Measurements from ENCODE around the gene GP5. TPM values are rescaled to one million over a fixed set of nuclear protein-coding genes. Genes with fewer than 3 reads are reported as not detected.
A peak's percentile ranks its signal among the peaks of the same experiment; 100 is the strongest.

The GP5 gene
- total RNA-seq, 2 donors from 2014 or later, result 0.06 to 0.21 TPM

- DNase-seq (no peak), ATAC-seq (no peak)
- intact Hi-C loops (cut with DNase I), result no loop called here
Measured at GRCh38 chr3:194381460-194381875, 17.6 kb downstream of the GP5 start.

DNA sequence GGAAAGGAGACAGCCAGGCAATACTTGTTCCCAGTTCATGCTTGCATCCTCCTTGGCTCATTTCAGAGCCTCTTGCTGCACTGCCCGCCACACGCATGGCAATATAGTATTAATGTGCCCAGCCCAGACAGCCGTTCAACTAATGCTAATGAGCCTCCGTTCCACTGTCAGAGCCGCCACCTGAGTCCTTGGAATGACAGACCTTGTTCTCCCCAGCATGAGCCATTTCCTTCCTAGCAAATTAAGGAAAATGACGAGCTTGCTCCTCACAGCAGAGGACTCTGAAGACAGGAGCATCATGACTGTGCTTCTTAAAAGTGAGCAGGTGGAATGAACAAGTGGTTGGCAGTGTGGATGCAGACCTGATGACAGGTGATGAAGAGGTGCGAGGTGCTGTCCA is 18.7 kb downstream of the GP5 start:
- intact Hi-C loops (cut with DNase I), result no loop called here
- ATAC-seq (no peak), DNase-seq (no peak)

DNA sequence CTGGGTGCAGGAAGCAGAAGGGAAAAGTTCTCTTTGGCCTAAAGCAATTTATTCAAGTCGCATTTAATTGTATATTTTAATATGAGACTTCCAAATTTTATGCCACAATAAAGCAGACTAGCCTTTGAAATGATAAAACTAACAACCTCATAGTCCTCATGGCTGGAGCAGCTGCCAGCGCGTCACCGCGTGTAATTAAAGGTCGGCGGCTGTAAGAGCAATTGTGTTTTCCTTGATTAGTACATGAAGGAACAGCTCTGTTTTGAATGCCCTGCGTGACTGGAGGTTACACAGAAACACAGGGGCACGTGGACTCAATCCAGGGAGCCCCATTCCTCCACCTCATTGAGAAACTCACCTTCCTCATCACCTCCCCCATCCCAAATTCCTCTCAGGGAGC is 19.4 kb downstream of the GP5 start:
- intact Hi-C loops (cut with DNase I), result no loop called here
- DNase-seq (no peak), ATAC-seq (no peak)

DNA sequence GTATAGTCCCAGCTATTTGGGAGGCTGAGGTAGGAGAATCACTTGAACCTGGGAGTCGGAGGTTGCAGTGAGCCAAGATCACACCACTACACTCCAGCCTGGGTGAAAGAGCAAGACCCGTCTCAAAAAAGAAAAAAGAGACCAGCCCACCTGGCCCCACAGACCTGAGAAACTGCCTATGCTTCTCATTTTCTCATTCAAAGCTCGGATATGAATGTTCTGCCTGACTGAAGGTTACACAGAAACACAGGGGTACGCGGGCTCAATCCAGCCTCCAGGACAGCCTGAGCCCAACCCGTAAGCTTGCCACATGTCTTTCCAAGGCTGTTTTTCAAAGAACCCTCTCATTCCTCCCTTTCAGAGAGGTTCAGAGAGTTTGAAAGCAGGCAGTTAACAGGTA is 19.8 kb downstream of the GP5 start:
- DNase-seq (no peak), ATAC-seq (no peak)
- intact Hi-C loops (cut with DNase I), result no loop called here

GRCh38 chr3:194377708-194378107 is 21.4 kb downstream of the GP5 start:
- ATAC-seq (no peak), DNase-seq (no peak)

GRCh38 chr3:194376241-194376560 is 22.9 kb downstream of the GP5 start:
- intact Hi-C loops (cut with DNase I), result no loop called here
- DNase-seq, result no peak
- no peak for ATAC-seq

More at GRCh38 chr3:194377708-194378107, 21.4 kb downstream of the GP5 start:
- intact Hi-C loops (cut with DNase I), result no loop called here

DNA sequence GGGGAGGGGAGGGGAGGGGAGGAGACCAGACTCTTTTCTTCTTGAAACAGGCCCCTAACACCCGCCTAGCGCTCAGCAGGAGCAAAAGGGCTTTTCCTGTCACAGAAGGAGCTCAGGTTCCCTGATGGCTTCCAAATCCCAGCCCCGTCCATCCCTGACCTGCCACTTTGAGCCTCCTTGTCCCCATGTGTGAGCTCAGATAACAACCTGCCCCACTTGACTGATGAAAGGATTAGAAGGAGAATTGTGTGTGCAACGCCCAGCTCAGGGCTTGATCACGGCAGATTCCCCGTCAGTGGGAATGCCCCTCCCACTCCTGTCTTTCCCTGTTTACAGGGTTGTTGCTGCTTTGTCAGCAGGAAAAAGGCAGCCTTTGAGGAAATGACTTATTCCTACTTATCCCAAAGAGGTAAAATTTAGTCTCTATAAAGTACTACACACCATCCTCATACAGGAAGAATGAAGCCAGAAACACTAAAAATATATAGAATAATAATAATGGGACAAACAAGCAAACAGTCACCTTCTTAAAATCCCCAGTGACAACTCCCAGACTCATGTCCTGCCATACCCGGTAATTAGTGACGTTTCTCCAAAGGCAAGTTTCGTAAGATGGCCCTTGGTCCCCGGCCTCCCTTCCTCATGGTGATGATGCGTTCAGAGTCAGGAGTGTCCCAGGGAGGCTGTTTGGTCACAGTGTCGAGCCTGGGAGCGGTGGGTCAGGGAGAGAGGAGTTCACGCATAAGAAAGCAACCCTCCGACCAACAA is 23.4 kb downstream of the GP5 start:
- intact Hi-C loops (cut with DNase I), result no loop called here
- DNase-seq (peak; percentile 3), ATAC-seq (no peak)

GRCh38 chr3:194374935-194375334 is 24.1 kb downstream of the GP5 start:
- DNase-seq (peak; percentile 16), ATAC-seq (no peak)
- intact Hi-C loops (cut with DNase I), result no loop called here

GRCh38 chr3:194373899-194374298 is 25.2 kb downstream of the GP5 start:
- DNase-seq, result peak; percentile 8
- intact Hi-C loops (cut with DNase I), result no loop called here
- ATAC-seq, result no peak

- intact Hi-C loops (cut with DNase I), result no loop called here
- no peak for DNase-seq
- ATAC-seq, result no peak
Measured at GRCh38 chr3:194373028-194373427, 26.0 kb downstream of the GP5 start.

GRCh38 chr3:194370753-194371152 is 28.3 kb downstream of the GP5 start:
- ATAC-seq (no peak), DNase-seq (peak; percentile 2)
- intact Hi-C loops (cut with DNase I), result no loop called here

DNA sequence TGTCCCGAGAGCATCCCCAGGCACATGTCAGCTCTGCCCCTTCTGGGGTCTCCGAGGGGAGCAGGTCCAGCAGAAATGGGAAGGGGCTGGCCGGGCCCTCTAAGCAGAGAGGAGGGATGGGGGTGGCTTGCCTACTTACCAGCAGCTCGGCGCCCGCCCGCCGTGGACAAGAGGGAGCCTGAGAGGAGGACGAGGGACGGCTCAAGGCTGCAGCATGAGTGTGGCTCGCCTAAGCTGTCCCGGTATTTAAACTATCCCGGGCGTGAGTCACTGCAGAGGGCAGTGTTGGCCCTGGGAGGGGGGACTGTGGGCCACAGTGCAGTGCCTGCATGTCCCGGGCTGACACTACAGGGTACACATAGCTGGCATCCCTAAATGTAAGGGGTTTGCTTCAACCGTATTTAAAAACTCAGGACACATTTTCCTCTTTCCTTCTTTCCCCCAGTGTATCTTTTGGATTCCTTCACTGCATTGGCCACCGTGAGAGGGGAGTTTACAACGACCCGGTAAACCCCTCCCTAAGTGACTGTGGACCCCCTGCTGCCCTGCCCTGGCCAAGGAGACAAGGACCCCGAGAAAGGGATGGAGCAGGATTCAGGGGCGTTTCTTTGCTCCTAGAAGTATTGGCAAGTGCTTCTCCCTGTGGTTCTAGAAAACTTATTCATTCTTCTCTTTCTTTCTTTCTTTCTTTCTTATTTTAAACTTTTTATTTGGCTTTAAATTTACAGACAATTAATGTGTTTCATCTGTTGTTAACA is 29.4 kb downstream of the GP5 start, which contains the start of gene LRRC15:
Gene LRRC15, minus strand, starts transcription at position 222 of the 758 bp plus-strand sequence. CDS start 8,700 bp downstream, outside the sequence.
- ATAC-seq, result peak; percentile 60 to 86
- intact Hi-C loops (cut with DNase I), result no loop called here
- peak; percentile 28 for DNase-seq

- no peak for ATAC-seq
- DNase-seq, result no peak
- intact Hi-C loops (cut with DNase I), result no loop called here
Measured at GRCh38 chr3:194368918-194369317, 30.1 kb downstream of the GP5 start.

- DNase-seq (no peak), ATAC-seq (peak; percentile 31 to 59)
- intact Hi-C loops (cut with DNase I), result no loop called here
Measured at GRCh38 chr3:194367992-194368841, 30.8 kb downstream of the GP5 start.

DNA sequence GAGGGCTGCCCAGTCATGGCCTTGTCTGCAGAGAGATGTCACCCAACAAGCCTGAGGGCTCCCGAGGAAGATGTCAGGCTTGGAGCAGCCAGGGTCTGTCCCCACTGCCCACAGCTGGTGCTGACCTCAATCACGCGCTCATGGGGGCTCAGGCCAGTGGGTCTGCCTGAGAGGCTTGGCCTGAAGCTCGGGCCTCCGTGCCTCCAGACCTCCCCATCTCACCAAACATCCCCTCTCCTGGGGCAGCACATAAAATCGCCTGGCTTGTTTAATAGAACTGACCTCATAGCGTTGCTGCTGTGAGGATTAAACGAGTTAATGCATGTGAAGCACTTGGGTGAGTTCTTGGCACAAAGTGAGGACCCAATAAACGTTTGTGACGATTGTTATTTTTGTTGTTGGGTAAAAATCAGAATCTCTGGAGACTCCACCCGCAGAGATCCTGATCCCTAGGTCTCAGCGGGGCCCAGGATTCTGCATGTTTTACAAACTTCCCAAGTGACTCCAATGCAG is 33.0 kb downstream of the GP5 start:
- DNase-seq (no peak), ATAC-seq (no peak)
- intact Hi-C loops (cut with DNase I), result no loop called here

GRCh38 chr3:194365526-194365925 is 33.5 kb downstream of the GP5 start:
- ATAC-seq (no peak), DNase-seq (no peak)
- intact Hi-C loops (cut with DNase I), result no loop called here

DNA sequence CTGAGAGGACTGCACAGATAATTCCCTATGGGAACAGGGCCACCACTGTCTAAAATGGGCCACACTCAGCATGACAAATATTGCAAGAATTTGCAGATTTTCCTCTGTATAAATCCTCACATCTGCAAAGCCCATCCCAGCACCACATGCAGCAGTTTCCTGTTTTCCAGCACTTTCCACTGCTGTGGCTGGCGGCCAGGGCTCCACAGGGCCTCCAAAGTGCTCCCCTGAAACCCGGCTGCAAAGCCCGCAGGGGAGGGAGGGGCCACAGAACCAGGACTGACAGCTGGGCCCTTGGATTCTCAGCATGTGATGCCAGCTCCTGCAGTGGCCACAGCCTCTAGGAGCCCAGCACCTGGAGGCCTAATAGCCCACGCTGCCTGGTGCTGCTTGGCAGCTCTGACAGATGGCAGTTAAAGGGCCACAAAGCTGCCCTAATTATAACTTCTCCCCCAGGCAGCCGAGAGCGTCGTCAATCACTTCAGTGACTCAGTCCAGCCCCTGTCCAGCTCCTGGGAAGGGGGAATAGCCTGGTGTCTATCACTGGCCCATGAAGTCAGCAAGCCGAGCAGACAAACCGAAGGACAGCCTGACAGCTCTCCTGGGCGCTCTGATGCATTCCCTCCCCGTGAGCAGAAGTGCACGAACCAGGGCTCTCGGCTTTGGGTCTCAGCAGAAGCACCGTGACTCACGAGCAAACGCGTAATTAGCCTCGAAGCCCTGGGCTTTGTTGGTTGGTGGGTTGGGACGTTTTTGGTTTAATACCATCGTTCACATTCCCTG is 34.2 kb downstream of the GP5 start:
- ATAC-seq, result peak; percentile 5 to 48
- DNase-seq, result peak; percentile 43
- intact Hi-C loops (cut with DNase I), result no loop called here

DNA sequence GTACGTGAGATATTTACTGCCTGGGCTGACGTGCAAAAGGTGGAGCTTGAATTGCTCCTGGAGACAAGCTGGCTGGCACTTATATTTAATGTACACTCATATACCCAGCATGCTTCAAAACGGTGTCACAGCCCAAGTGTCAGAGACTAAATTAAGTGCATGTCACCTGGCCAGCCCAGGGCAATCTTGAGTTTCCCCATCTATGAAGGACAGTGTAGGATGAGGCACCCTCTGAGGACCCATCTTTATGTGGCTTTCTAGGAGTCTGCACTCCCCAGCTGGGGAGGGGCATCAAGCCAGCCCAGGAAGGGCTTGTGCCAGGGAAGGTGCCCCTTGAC is 34.8 kb downstream of the GP5 start:
- intact Hi-C loops (cut with DNase I), result no loop called here
- ATAC-seq (no peak), DNase-seq (no peak)

GRCh38 chr3:194360568-194360967 is 38.5 kb downstream of the GP5 start:
- intact Hi-C loops (cut with DNase I), result no loop called here
- ATAC-seq (no peak), DNase-seq (no peak)

Data from left cardiac atrium (tissue), 4 donors.